Erythroblast (primary cell): Measurements from ENCODE around the gene APOF.

Experiments used
- GATA1 ChIP-seq: IDR thresholded peaks from 2 replicates; pipeline ENCODE4 v1.6.1; 2011; ENCODE audit warnings: low read depth, mild to moderate bottlenecking, control low read depth, low read length, moderate library complexity
- POLR2A ChIP-seq: IDR thresholded peaks from 2 replicates; pipeline ENCODE4 v1.6.1; 2011; ENCODE audit warnings: mild to moderate bottlenecking, low read length

- TF ChIP-seq POLR2A, result no peak
- TF ChIP-seq GATA1, result no peak
These were observed at the start of gene APOF for GRCh38 chr12:56362130-56363059.
